Tibial nerve (tissue), 4 donors: ENCODE results near the gene FARP1. TPM values are rescaled to one million over a fixed set of nuclear protein-coding genes. Genes with fewer than 3 reads are reported as not detected.

Experiments
- DNase-seq, 2 donors: peaks; one replicate each; pipeline ENCODE4 v3.0.0-alpha.2; 2019; ENCODE audit warnings: low spot score in 2 of 2
- H3K27ac ChIP-seq, 4 donors: fragments of 200-600 bp; sonication (generic) in 3 of 4; one replicate each; pipeline ENCODE4 v1.5.1; 2017 to 2019; ENCODE audit warnings: mild to moderate bottlenecking in 1 of 4
- H3K27me3 ChIP-seq, 2 donors: fragments of 200-600 bp; sonication (generic) in 1 of 2; one replicate each; pipeline versions ENCODE4 v1.5.1 to v1.6.0; 2017 to 2019
- H3K36me3 ChIP-seq, 3 donors: fragments of 200-600 bp; sonication (generic); one replicate each; pipeline ENCODE4 v1.5.1; 2018 to 2019
- H3K4me1 ChIP-seq, 4 donors: fragments of 200-600 bp; sonication (generic) in 3 of 4; one replicate each; pipeline ENCODE4 v1.5.1; 2017 to 2019
- H3K4me3 ChIP-seq, 4 donors: fragments of 200-600 bp; sonication (generic) in 3 of 4; one replicate each; pipeline ENCODE4 v1.5.1; 2017 to 2019; ENCODE audit warnings: mild to moderate bottlenecking in 1 of 4, moderate library complexity in 1 of 4
- H3K9me3 ChIP-seq, 4 donors: fragments of 200-600 bp; sonication (generic) in 3 of 4; one replicate each; pipeline ENCODE4 v1.5.1; 2017 to 2019
- CTCF ChIP-seq, 5 experiments: fragments of 200-600 bp in 3 of 5; fragments of 450-650 bp in 2 of 5; sonication (generic) in 3 of 5; IDR thresholded peaks; one replicate each; pipeline ENCODE4 v1.5.1; 2016 to 2019; ENCODE audit warnings: antibody characterized with exemption in 5 of 5, mild to moderate bottlenecking in 3 of 5, moderate library complexity in 2 of 5
- EP300 ChIP-seq, 2 donors: sonication (generic); formaldehyde crosslinking; IDR thresholded peaks; one replicate each; pipeline ENCODE4 v1.6.1; 2017; ENCODE audit warnings: antibody characterized with exemption in 2 of 2, mild to moderate bottlenecking in 1 of 2
- POLR2A ChIP-seq, 2 donors: fragments of 450-650 bp; IDR thresholded peaks; one replicate each; pipeline ENCODE4 v1.6.1; 2017; ENCODE audit warnings: antibody characterized with exemption in 2 of 2, mild to moderate bottlenecking in 2 of 2, moderate library complexity in 2 of 2
- WGBS, 2 donors: methylation state at CpG; one replicate each; pipeline ENCODE4 v1.1.5; 2018; 5-methylcytosine and 5-hydroxymethylcytosine counted together
- total RNA-seq, 4 donors: library from RNA; depleted of rRNA; stranded (reverse); fragments of >200 nt; gene quantifications; one replicate each; pipeline ENCODE4 v1.1.0, GENCODE V29; 2016

The FARP1 gene
- total RNA-seq, 4 donors from 2014 or later, result 21.4 to 28.5 (median 24.9) TPM

- peak; percentile 29 to 57 (median 40) for TF ChIP-seq CTCF (IDR thresholded peaks at IDR 0.05)
- TF ChIP-seq EP300 (IDR thresholded peaks at IDR 0.05), result no peak
- peak in 1 of 2 donors; percentile 61 for DNase-seq
- Histone ChIP-seq H3K9me3 (no peaks in the 10 kb centered on the region), H3K27ac (no peak overlapping the region), H3K36me3 (peaks cover 0 to 43% (median 11%) of the 10 kb centered on the region in 3 donors), H3K27me3 (no peaks in the 10 kb centered on the region), H3K4me1 (peaks cover 0 to 4% (median 0%) of the 10 kb centered on the region in 4 donors), H3K4me3 (no peak overlapping the region)
- 51 to 58% methylated on average over 11 of the region's 11 CpGs for WGBS, 2 donors
Observed at GRCh38 chr13:98466634-98467236, 323.8 kb downstream of the FARP1 start.

DNA sequence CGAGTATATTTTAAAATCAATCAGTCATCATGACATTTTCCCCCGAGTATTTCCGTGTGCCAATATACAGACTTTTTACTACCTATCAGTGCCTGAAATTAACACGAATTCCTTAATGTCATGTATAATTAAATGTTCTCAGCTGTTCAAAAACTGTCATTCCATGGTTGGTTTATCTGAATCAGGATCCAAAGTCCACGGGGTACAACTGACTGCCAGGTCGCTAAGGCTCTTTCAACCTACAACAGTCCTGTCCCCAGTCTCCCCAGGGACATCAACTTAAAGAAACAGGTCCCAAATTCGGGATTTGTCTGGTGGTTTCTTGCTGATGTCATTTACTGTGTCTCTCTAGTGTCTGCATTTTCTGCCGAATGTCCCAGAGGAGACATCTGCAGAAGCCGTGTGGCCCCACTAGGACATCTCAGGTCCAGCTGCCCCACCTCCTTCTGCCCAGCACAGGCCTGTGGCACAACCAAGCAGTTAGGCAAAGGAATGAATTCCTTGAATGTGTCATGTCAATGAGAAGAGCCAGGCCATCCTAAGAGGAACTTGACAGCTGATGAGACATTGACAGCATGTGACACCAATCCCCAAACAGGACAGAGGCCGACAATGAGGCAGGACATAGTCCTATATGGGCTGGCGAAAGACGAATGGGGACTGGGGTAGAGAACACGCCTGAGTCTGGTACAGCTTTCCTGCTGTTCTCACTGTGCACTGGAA, 324.5 kb downstream of the FARP1 start:
- peak overlapping the region in 1 of 4 donors; percentile 29 for H3K27ac ChIP-seq
- TF ChIP-seq CTCF (IDR thresholded peaks at IDR 0.05) (no peak), POLR2A (IDR thresholded peaks at IDR 0.05) (no peak), EP300 (IDR thresholded peaks at IDR 0.05) (no peak)
- 84 to 88% methylated on average over 13 of the region's 13 CpGs for WGBS, 2 donors
- H3K36me3 ChIP-seq, result peaks cover 0 to 43% (median 15%) of the 10 kb centered on the region in 3 donors
- DNase-seq, result no peak
- H3K9me3 ChIP-seq, result no peaks in the 10 kb centered on the region
- no peak overlapping the region for H3K4me3 ChIP-seq
- peaks cover 0 to 4% (median 0%) of the 10 kb centered on the region in 4 donors for H3K4me1 ChIP-seq
- no peaks in the 10 kb centered on the region for H3K27me3 ChIP-seq

DNA sequence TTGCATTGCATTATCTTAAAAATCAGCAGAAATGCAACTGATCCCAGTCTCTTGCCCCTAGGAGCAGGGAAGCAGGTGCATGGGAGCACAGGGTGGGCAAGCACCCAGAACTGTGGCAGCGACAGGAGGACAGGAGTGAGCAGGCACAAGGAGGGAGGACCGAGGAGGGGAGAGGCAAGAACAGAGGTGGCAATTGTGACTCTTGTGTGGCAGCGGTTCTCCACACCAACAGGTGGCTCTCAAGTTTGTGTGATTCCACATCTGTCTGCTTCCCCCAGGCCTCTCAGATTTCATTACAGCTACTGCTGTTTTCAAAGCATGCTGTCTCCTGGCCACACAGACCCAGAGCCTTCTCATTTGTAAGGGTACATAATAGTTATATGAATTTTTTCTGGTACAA, 325.5 kb downstream of the FARP1 start:
- H3K4me3 ChIP-seq, result no peak overlapping the region
- peaks cover 0 to 46% (median 10%) of the 10 kb centered on the region in 3 donors for H3K36me3 ChIP-seq
- DNase-seq, result no peak
- H3K27me3 ChIP-seq, result no peaks in the 10 kb centered on the region
- no peak for TF ChIP-seq CTCF (IDR thresholded peaks at IDR 0.05)
- no peak for TF ChIP-seq EP300 (IDR thresholded peaks at IDR 0.05)
- TF ChIP-seq POLR2A (IDR thresholded peaks at IDR 0.05), result no peak
- peaks cover 0 to 4% (median 0%) of the 10 kb centered on the region in 4 donors for H3K4me1 ChIP-seq
- 56 to 66% methylated on average over 3 of the region's 3 CpGs for WGBS, 2 donors
- H3K9me3 ChIP-seq, result no peaks in the 10 kb centered on the region
- H3K27ac ChIP-seq, result no peak overlapping the region

DNA sequence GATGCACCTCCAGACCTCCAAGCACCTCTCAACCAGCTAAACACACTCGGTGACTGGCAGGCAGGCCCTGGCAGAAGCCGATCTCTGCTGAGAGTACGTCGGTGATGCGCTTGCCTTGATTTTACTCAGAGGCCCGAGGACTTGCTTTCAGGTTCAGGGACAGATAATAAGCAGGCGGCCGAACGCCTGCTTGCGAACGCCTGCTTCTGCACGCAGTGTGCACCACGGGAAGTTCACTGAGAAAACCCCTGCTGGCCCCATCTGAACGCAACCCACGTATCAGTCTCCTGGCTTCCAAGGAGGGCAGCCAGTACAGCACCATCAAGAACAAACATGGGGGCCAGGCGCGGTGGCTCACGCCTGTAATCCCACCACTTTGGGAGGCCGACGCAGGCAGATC, 326.0 kb downstream of the FARP1 start:
- no peak for DNase-seq
- H3K27me3 ChIP-seq, result no peaks in the 10 kb centered on the region
- H3K27ac ChIP-seq, result no peak overlapping the region
- TF ChIP-seq EP300 (IDR thresholded peaks at IDR 0.05) (no peak), POLR2A (IDR thresholded peaks at IDR 0.05) (no peak), CTCF (IDR thresholded peaks at IDR 0.05) (no peak)
- no peaks in the 10 kb centered on the region for H3K9me3 ChIP-seq
- peaks cover 0 to 9% (median 0%) of the 10 kb centered on the region in 4 donors for H3K4me1 ChIP-seq
- no peak overlapping the region for H3K4me3 ChIP-seq
- 92 to 94% methylated on average over 16 to 20 of the region's 20 CpGs for WGBS, 2 donors
- peaks cover 0 to 52% (median 8%) of the 10 kb centered on the region in 3 donors for H3K36me3 ChIP-seq

GRCh38 chr13:98470920-98471319, 328.0 kb downstream of the FARP1 start:
- no peak for DNase-seq
- H3K36me3 ChIP-seq, result peaks cover 0 to 50% (median 8%) of the 10 kb centered on the region in 3 donors
- peaks cover 0 to 16% (median 7%) of the 10 kb centered on the region in 4 donors for H3K4me1 ChIP-seq
- 81 to 84% methylated on average over 6 of the region's 6 CpGs for whole genome bisulfite sequencing, 2 donors
- H3K27ac ChIP-seq, result no peak overlapping the region
- H3K27me3 ChIP-seq, result no peaks in the 10 kb centered on the region
- H3K9me3 ChIP-seq, result no peaks in the 10 kb centered on the region
- no peak overlapping the region for H3K4me3 ChIP-seq
- TF ChIP-seq EP300 (IDR thresholded peaks at IDR 0.05) (no peak), CTCF (IDR thresholded peaks at IDR 0.05) (no peak), POLR2A (IDR thresholded peaks at IDR 0.05) (no peak)
